HG03575 (cell line): Measurements from ENCODE around the gene EPB41L2.
A peak's percentile ranks its signal among the peaks of the same experiment; 100 is the strongest.
"Not testable (repeated sequence)": the region's sequence is repeated elsewhere in the genome, so short reads cannot be mapped to it uniquely, and the experiment has no call there.

Source experiments
- ATAC-seq: cut with Tn5 transposase; IDR thresholded peaks from one replicate; pipeline ENCODE4 v1.9.1; 2021; ENCODE audit not compliant: unreplicated experiment, insufficient number of reproducible peaks, low FRiP score; ENCODE audit errors: extremely low read depth

The EPB41L2 gene

DNA sequence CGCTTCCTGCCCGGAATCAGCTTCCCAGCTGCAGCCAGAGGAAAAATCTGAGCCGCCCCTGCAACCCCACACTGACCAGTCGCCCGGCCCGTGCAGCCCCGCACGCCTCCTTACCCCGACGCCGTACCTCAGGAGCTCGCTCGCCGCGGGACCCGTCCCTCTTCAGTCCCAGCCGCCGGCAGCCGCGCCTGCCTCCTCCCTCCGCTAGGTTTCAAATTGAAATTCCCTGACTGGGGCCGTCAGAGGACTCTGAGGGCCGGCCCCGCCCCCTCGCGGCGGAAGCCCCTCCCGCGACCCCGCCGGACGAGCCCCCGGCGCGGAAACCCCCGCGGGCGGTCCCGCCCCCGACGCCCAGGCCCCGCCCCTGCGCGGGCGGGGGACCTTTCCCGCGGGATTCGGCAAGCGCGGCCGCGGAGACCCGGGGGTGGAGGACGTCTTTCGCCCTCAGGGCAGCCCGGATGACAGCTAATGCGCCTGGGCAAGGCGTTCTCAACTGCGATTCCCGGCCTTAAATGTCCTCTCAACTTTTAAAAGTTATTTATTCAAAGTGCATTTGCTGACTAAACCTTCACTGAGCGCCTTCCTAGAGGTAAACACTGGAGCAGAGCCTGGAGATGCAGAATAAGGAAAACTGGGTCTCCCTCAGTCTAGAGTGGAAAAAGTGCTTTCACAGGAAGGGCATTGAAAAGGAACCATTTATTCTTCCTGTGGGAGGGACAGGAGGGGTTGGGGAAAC, at the start of gene EPB41L2:
EPB41L2 (minus strand) TSS at position 218 of the 736 bp plus-strand sequence. CDS start 106,760 bp downstream, outside the sequence.
- ATAC-seq: peak; percentile 28

DNA sequence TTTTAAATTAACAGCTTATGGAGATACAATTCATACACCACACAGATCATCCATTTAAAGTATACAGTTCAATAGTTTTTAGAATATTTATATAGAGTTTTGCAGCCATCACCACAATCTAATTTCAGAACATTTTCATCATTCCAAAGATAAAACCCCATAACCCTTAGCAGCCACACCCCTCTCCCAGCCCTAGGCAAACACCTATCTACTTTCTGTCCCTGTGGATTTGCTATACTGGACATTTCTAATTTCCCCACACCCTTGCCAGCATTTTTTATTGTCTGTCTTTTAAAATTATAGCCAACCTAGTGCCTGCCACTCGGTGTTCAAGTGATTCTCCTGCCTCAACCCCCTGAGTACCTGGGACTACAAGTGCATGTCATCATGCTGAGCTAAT, 49.2 kb upstream of the EPB41L2 start:
- ATAC-seq: no peak

DNA sequence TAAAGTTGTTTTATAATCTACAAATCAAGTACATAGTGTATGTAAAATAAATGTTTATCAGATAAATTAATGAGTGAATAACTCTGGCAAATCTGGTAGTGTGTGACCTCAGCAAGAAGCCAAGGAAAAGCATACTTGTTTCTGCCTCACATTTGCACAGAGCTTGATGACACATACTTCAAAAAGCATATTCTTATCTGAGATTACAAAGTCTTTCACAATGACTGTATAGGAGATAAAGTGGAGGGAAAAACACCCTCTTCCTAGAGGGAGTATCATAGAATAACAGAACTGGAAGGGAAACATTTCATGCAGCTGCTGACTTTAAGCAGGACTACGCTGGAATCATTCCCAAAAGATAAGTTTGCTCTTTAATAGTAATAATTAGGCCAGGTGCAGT, 44.1 kb upstream of the EPB41L2 start:
- no peak for ATAC-seq

DNA sequence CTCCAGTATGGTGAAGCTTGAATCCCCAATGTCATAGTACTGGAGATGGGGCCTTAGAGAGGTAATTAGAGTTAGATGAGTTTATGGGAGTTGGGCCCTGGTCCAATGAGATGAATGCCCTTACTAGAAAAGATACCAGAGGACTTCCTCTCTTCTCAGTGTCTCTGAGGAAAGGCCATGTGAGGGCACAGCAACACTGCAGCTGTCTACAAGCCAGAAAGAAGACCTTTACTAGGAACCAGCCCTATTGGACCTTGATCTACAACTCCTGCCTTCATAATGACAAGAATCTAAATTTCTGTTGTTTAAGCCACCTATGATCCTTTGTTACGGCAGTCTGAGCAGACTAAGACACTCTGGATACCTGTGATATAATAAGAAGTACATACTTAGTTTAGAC, 40.9 kb upstream of the EPB41L2 start:
- no peak for ATAC-seq

- ATAC-seq: no peak
These were observed 40.3 kb upstream of the EPB41L2 start for GRCh38 chr6:131103296-131103695.

DNA sequence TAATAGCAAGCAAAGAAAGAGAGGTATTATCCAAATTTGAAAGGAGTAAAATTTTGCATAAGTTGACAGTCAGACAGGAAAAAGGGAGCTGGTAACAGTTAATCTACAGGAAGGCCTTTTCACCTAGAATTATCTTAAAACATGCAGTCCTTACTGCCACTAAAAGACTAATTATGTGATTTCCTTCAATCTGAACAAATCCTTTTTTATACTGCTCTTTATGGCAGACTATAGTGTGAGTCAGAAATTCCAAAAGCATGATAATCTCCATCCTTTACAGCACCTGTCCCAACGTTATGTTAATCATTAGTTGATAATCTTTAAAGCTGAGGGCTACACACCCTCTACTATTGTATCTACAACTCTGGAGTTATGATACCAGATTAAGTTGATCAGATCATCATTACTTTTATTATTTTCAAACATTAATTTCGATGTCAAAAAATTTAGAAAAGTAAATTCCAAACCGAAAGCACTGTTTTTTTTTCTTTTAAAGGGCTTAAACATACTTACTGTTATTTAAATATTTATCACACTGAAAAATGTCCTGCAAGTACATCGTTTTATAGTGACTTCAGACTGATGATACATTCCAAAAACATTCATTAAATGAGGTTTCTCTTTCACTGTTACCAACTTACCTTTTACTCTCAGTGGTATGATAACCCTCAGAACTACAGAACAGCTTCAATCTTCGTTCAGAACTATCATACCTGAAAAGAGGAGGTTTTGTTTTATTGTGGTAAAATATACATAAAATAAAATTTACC, 39.1 kb upstream of the EPB41L2 start:
- ATAC-seq: no peak

- ATAC-seq: no peak
These were observed 33.7 kb upstream of the EPB41L2 start for GRCh38 chr6:131096786-131097185.

DNA sequence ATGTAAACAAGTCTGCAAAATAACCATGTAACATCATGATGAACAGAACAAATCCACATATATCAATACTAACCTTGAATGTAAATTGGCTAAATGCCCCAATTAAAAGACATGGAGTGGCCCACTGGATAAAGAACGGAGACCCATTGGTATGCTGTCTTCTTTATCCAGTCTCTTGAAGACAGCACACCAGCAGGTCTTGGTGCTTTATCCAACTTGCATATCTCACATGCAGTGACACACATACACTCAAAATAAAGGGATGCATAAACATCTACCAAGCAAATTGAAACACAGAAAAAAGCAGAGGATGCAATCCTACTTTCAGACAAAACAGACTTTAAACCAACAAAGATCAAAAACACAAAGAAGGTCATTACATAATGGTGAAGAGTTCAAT, 30.3 kb upstream of the EPB41L2 start:
- no peak for ATAC-seq

DNA sequence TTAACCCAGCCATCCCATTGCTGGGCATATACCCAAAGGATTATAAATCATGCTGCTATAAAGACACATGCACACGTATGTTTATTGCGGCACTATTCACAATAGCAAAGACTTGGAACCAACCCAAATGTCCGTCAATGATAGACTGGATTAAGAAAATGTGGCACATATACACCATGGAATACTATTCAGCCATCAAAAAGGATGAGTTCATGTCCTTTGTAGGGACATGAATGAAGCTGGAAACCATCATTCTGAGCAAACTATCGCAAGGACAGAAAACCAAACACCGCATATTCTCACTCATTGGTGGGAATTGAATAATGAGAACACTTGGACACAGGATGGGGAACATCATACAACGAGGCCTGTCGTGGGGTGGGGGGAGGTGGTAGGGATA, 28.9 kb upstream of the EPB41L2 start:
- not testable (repeated sequence) for ATAC-seq

- ATAC-seq: not testable (repeated sequence)
These were observed 27.3 kb upstream of the EPB41L2 start for GRCh38 chr6:131090339-131090738.

- ATAC-seq: no peak
These were observed 21.9 kb upstream of the EPB41L2 start for GRCh38 chr6:131084982-131085381.

DNA sequence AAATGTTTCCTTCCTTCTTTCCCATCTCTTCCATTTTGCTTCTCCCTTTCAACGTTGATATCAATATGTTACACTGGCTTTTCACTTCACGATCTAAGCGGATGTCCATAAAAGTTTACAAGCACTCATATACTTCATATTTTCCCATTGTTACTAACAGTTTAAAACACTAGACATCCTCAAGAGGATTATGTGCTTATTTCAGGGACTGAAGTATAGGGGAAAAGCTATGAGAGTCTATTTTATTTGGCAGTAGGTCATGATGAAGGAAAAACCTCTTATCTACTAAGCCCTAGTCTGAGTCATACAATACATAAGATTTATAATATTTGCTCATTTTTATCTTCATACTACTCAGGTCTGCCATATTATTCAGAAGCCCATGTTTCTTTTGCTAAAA, 20.6 kb upstream of the EPB41L2 start:
- no peak for ATAC-seq

DNA sequence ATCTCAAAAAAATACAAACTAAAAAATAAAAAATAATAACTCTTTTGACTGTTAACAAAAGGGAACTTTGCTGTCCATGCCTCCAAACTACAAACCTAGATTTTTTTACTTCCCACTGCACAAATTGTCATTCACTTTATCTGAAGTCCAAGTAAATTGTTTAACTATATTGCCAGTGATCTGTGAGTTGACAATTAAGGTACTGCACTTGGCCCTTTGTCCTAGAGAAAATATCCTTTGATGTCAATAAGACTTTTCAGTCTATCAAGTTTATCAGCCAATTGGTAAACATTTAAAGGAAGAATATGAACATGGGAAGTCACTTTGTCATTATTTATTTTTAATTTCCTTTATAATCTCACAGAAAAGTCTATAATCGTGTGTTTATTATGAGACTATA, 19.3 kb upstream of the EPB41L2 start:
- ATAC-seq: no peak

GRCh38 chr6:131080084-131080483, 17.0 kb upstream of the EPB41L2 start:
- ATAC-seq: no peak

DNA sequence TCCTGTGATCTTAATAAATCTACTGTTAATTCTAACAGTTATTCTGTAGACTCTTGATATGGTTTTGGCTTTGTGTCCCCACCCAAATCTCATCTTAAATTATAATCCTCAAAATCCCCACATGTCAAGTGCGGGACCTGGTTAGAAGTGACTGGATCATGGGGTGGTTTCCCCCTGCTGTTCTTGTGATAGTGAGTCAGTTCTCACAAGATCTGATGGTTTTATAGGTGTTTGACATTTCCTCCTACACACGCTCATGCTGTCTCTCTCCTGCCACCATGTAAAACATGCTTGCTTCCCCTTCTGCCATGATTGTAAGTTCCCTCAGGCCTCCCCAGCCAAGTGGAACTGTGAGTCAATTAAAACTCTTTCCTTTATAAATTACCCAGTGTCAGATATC, 10.5 kb upstream of the EPB41L2 start:
- ATAC-seq: no peak

- ATAC-seq: no peak
These were observed 7.0 kb upstream of the EPB41L2 start for GRCh38 chr6:131070061-131070460.

DNA sequence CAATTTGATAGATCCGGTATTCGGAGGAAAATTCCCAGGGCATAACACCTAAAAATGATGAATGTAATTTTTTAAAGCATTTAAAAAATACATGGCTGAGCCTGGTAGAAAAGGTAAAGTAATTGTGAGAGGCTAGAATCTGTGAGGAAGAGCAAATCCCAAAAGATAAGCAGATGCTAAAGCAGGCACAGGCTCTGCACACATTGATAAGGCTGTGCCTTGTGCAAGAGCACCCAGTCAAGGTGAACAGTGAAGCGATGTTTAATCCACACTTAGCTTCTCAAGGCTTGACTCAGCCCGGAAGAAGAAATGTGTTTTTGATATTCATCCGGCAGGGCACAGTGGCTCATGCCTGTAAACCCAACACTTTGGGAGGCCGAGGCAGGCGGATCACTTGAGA, 5.1 kb upstream of the EPB41L2 start:
- no peak for ATAC-seq

GRCh38 chr6:131067521-131067920, 4.5 kb upstream of the EPB41L2 start:
- no peak for ATAC-seq

DNA sequence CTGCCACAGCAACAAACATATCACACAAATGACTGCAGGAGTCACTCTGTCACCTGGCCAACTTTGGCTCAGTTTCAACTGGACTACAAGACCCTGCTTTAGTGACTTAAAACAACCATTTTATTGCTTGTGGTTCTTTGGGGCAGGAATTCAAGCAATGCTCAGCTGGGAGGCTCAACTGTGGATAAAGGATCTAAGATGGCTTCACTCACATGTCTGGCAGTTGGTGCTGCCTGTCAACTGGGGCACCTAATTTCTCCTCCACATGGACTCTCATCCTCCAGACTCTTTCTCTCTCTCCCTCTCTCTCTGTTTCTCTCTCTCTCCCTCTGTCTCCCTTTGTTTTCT, 2.8 kb upstream of the EPB41L2 start:
- ATAC-seq: no peak

- no peak for ATAC-seq
These were observed 2.2 kb upstream of the EPB41L2 start for GRCh38 chr6:131065112-131065823.
